Breast epithelium (tissue), 4 donors: ENCODE data around the gene GRIK5. TPM values are rescaled to one million over a fixed set of nuclear protein-coding genes. Genes with fewer than 3 reads are reported as not detected.

Experiments
- DNase-seq, 2 donors: peaks; one replicate each; pipeline ENCODE4 v3.0.0-alpha.2; 2019; ENCODE audit warnings: low spot score in 2 of 2
- H3K27ac ChIP-seq, 2 donors: fragments of 200-600 bp; sonication (generic) in 1 of 2; one replicate each; pipeline ENCODE4 v1.5.1; 2016 to 2019; ENCODE audit warnings: mild to moderate bottlenecking in 1 of 2
- H3K27me3 ChIP-seq, 2 donors: fragments of 200-600 bp; sonication (generic) in 1 of 2; one replicate each; pipeline versions ENCODE4 v1.5.1 to v1.6.0; 2017 to 2019; ENCODE audit warnings: control low read depth in 1 of 2, mild to moderate bottlenecking in 1 of 2
- H3K36me3 ChIP-seq: fragments of 200-600 bp; one replicate; pipeline ENCODE4 v1.5.1; 2019
- H3K4me1 ChIP-seq, 2 donors: fragments of 200-600 bp; sonication (generic); one replicate each; pipeline ENCODE4 v1.5.1; 2016 to 2019; ENCODE audit warnings: control low read depth in 1 of 2
- H3K4me3 ChIP-seq, 3 donors: fragments of 200-600 bp; sonication (generic); 1 replicate in 2 of 3; 2 replicates in 1 of 3; pipeline ENCODE4 v1.5.1; 2016 to 2019; ENCODE audit warnings: mild to moderate bottlenecking in 3 of 3, moderate library complexity in 2 of 3
- H3K9me3 ChIP-seq, 2 donors: fragments of 200-600 bp; sonication (generic) in 1 of 2; one replicate each; pipeline ENCODE4 v1.5.1; 2016 to 2019; ENCODE audit warnings: control low read depth in 1 of 2
- CTCF ChIP-seq, 3 donors: fragments of 450-650 bp; IDR thresholded peaks; one replicate each; pipeline ENCODE4 v1.5.1; 2016 to 2017; ENCODE audit warnings: antibody characterized with exemption in 3 of 3, mild to moderate bottlenecking in 3 of 3, moderate library complexity in 3 of 3
- POLR2A ChIP-seq: fragments of 450-650 bp; IDR thresholded peaks from one replicate; pipeline ENCODE4 v1.6.1; 2016; ENCODE audit warnings: antibody characterized with exemption, mild to moderate bottlenecking, moderate library complexity
- POLR2AphosphoS5 ChIP-seq, 3 donors: sonication (generic); formaldehyde crosslinking; IDR thresholded peaks; one replicate each; pipeline ENCODE4 v1.6.1; 2017; ENCODE audit warnings: antibody characterized with exemption in 3 of 3
- intact Hi-C: fragments of 100-400 bp; cut with DNase I; formaldehyde crosslinking; loops from one replicate; pipeline ENCODE4 v1.15.1; 2023; ENCODE audit warnings: low total_unique reads
- total RNA-seq, 3 donors: library from RNA; depleted of rRNA; stranded (reverse); fragments of >200 nt; gene quantifications; one replicate each; pipeline ENCODE4 v1.1.0, GENCODE V29; 2016

GRIK5 gene
- total RNA-seq, 3 donors from 2014 or later = 1.6 to 1.9 TPM; not detected in 1

DNA sequence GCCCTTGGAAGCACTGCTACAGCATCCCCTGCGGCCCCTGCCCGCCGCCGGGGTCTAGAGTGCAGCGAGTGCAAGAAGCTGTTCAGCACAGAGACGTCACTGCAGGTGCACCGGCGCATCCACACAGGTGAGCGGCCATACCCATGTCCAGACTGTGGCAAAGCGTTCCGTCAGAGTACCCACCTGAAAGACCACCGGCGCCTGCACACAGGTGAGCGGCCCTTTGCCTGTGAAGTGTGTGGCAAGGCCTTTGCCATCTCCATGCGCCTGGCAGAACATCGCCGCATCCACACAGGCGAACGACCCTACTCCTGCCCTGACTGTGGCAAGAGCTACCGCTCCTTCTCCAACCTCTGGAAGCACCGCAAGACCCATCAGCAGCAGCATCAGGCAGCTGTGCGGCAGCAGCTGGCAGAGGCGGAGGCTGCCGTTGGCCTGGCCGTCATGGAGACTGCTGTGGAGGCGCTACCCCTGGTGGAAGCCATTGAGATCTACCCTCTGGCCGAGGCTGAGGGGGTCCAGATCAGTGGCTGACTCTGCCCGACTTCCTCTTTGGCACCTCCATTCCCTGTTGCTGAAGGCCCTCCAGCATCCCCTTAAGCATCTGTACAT, 10.9 kb upstream of the GRIK5 start:
- intact Hi-C loops = no loop called here
- Histone ChIP-seq H3K9me3 (no peaks in the 10 kb centered on the region), H3K4me1 (peaks cover 6 to 8% of the 10 kb centered on the region in 2 donors), H3K27ac (no peak overlapping the region), H3K36me3 (peaks cover 27% of the 10 kb centered on the region), H3K27me3 (no peaks in the 10 kb centered on the region), H3K4me3 (no peak overlapping the region)
- no peak for DNase-seq
- TF ChIP-seq POLR2A (no peak), CTCF (IDR thresholded peaks at IDR 0.05) (no peak), POLR2AphosphoS5 (IDR thresholded peaks at IDR 0.05) (no peak)

DNA sequence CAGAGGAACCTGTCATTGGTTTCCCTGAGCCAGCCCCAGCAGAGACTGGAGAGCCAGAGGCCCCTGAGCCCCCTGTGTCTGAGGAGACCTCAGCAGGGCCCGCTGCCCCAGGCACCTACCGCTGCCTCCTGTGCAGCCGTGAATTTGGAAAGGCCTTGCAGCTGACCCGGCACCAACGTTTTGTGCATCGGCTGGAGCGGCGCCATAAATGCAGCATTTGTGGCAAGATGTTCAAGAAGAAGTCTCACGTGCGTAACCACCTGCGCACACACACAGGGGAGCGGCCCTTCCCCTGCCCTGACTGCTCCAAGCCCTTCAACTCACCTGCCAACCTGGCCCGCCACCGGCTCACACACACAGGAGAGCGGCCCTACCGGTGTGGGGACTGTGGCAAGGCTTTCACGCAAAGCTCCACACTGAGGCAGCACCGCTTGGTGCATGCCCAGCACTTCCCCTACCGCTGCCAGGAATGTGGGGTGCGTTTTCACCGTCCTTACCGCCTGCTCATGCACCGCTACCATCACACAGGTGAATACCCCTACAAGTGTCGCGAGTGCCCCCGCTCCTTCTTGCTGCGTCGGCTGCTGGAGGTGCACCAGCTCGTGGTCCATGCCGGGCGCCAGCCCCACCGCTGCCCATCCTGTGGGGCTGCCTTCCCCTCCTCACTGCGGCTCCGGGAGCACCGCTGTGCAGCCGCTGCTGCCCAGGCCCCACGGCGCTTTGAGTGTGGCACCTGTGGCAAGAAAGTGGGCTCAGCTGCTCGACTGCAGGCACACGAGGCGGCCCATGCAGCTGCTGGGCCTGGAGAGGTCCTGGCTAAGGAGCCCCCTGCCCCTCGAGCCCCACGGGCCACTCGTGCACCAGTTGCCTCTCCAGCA, 10.1 kb upstream of the GRIK5 start:
- no peaks in the 10 kb centered on the region for H3K9me3 ChIP-seq

DNA sequence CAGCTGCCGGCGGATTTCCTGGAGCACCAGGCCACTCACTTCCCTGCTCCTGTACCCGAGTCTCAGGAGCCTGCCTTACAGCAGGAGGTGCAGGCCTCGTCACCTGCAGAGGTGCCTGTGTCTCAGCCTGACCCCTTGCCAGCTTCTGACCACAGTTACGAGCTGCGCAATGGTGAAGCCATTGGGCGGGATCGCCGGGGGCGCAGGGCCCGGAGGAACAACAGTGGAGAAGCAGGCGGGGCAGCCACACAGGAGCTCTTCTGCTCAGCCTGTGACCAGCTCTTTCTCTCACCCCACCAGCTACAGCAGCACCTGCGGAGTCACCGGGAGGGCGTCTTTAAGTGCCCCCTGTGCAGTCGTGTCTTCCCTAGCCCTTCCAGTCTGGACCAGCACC, 9.3 kb upstream of the GRIK5 start:
- Histone ChIP-seq H3K27me3 (no peaks in the 10 kb centered on the region), H3K9me3 (no peaks in the 10 kb centered on the region), H3K36me3 (peaks cover 27% of the 10 kb centered on the region), H3K4me3 (no peak overlapping the region), H3K27ac (no peak overlapping the region), H3K4me1 (peaks cover 6 to 8% of the 10 kb centered on the region in 2 donors)
- DNase-seq = no peak
- TF ChIP-seq POLR2AphosphoS5 (IDR thresholded peaks at IDR 0.05) = no peak
- no peak for TF ChIP-seq CTCF (IDR thresholded peaks at IDR 0.05)
- no peak for TF ChIP-seq POLR2A
- intact Hi-C loops = loop anchor here (5.0 kb wide), 1 partner anchor 1583 kb away; no protein-coding TSS in a partner anchor

More for the DNA sequence above, 10.1 kb upstream of the GRIK5 start:
- Histone ChIP-seq H3K36me3 (peaks cover 27% of the 10 kb centered on the region), H3K4me3 (no peak overlapping the region), H3K4me1 (peaks cover 6 to 8% of the 10 kb centered on the region in 2 donors), H3K27me3 (no peaks in the 10 kb centered on the region), H3K27ac (no peak overlapping the region)
- DNase-seq = no peak
- no peak for TF ChIP-seq POLR2A
- TF ChIP-seq POLR2AphosphoS5 (IDR thresholded peaks at IDR 0.05) = no peak
- no peak for TF ChIP-seq CTCF (IDR thresholded peaks at IDR 0.05)
- intact Hi-C loops = loop anchor here (5.0 kb wide), 1 partner anchor 1582 kb away; no protein-coding TSS in a partner anchor

DNA sequence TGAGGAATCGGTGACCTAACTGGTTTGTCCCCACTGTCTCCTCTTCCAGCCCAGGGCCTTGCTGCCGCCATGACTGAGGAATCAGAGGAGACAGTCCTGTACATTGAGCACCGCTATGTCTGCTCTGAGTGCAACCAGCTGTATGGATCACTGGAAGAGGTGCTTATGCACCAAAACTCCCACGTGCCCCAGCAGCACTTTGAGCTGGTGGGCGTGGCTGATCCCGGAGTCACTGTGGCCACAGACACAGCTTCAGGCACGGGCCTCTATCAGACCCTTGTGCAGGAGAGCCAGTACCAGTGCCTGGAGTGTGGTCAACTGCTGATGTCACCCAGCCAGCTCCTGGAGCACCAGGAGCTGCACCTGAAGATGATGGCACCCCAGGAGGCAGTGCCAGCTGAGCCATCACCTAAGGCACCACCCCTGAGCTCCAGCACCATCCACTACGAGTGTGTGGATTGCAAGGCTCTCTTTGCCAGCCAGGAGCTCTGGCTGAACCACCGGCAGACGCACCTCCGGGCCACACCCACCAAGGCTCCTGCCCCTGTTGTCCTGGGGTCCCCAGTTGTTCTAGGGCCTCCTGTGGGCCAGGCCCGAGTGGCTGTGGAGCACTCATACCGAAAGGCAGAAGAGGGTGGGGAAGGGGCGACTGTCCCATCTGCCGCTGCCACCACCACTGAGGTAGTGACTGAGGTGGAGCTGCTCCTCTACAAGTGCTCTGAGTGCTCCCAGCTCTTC, 8.7 kb upstream of the GRIK5 start:
- TF ChIP-seq POLR2A (no peak), CTCF (IDR thresholded peaks at IDR 0.05) (no peak), POLR2AphosphoS5 (IDR thresholded peaks at IDR 0.05) (no peak)
- no peaks in the 10 kb centered on the region for H3K9me3 ChIP-seq
- H3K4me3 ChIP-seq = no peak overlapping the region
- H3K4me1 ChIP-seq = peaks cover 6 to 8% of the 10 kb centered on the region in 2 donors
- no peak for DNase-seq
- H3K27ac ChIP-seq = peak overlapping the region in 1 of 2 donors; percentile 36
- no peaks in the 10 kb centered on the region for H3K27me3 ChIP-seq
- intact Hi-C loops = loop anchor here (5.0 kb wide), 1 partner anchor 1584 kb away; no protein-coding TSS in a partner anchor
- H3K36me3 ChIP-seq = peaks cover 27% of the 10 kb centered on the region
